HAP-1 (cell line): ENCODE data around the gene ARL13A.

Experiments
- DNase-seq, 2 experiments: peaks; one replicate each; pipeline ENCODE4 v3.0.0-alpha.2; 2016 to 2020; ENCODE audit warnings: low spot score in 2 of 2
- H3K27me3 ChIP-seq: fragments of 250-450 bp; sonication (Bioruptor Pico); 2 replicates; pipeline ENCODE4 v1.5.1; 2020; ENCODE audit warnings: low read depth, mild to moderate bottlenecking, moderate library complexity
- H3K36me3 ChIP-seq: fragments of 250-450 bp; sonication (Bioruptor Pico); replicated peaks from 2 replicates; pipeline ENCODE4 v1.5.1; 2020; ENCODE audit warnings: mild to moderate bottlenecking
- H3K4me1 ChIP-seq: fragments of 250-450 bp; sonication (Bioruptor Pico); 2 replicates; pipeline ENCODE4 v1.5.1; 2020; ENCODE audit warnings: mild to moderate bottlenecking
- H3K4me3 ChIP-seq: fragments of 250-450 bp; sonication (Bioruptor Pico); 2 replicates; pipeline ENCODE4 v1.5.1; 2020; ENCODE audit warnings: mild to moderate bottlenecking, moderate library complexity
- H3K9me3 ChIP-seq: fragments of 250-450 bp; sonication (Bioruptor Pico); 2 replicates; pipeline ENCODE4 v1.5.1; 2020; ENCODE audit warnings: mild to moderate bottlenecking, moderate library complexity
- in situ Hi-C: fragments of 300-500 bp; cut with MboI; formaldehyde crosslinking; loops from 3 replicates; pipeline ENCODE4 v1.14.3; 2020; ENCODE audit warnings: low sequenced_read_pairs, inconsistent platforms, mixed read lengths

The ARL13A gene

DNA sequence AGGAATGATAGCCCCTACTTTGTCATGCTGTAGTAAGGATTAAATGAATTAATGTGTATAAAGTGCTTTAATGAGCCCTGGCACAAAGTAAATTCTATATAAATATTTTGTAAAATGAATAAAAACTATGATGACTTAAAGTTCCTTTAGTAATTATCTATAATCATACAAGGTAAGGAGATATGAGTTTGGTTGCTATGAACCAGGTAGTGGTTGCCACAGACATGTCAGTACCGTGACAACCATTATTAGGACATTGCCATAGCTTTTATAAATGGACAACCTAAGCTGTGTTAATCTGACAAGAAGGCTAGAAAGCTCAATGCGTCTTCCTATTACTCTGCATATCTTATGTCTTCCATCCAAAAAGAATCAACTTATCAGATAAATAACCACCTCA lies at the start of gene ARL13A:
Gene ARL13A (plus strand): TSS at position 301 of the 400 bp plus-strand sequence. CDS start 3,982 bp downstream, outside the sequence.
- DNase-seq, result no peak
- H3K4me3 ChIP-seq, result no peak within 1 kb of the TSS
- no peaks in the 10 kb centered on the region for H3K9me3 ChIP-seq
- in situ Hi-C loops, result no loop called here
- no peaks in the 10 kb centered on the region for H3K27me3 ChIP-seq
- no peaks in the 10 kb centered on the region for H3K4me1 ChIP-seq
- H3K36me3 ChIP-seq, result no peaks in the 10 kb centered on the region

DNA sequence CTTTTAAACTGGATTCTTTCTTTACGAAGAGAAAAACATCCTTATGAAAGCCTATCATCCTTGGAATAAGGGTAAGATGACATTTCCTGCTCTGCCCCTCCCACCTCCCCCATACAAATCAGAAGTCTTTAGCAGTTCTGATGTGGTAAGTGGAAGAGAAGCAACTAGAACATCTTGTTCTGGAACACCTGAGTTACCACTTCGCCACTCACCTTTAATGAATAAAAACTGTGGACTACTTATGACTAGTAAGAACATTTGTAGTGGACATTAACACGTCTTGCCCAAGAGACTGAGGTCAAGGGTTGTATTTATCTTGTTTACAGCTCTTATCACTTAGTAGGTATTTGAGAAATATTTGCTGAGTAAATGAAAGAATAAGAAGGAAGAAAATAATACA lies 45.1 kb upstream of the ARL13A start:
- no peak for DNase-seq
- H3K4me3 ChIP-seq, result no peak overlapping the region
- H3K27me3 ChIP-seq, result peaks cover 4% of the 10 kb centered on the region; the same call in 1 of the 2 replicates
- H3K4me1 ChIP-seq, result no peaks in the 10 kb centered on the region
- H3K36me3 ChIP-seq, result no peaks in the 10 kb centered on the region
- in situ Hi-C loops, result no loop called here
- H3K9me3 ChIP-seq, result no peaks in the 10 kb centered on the region

DNA sequence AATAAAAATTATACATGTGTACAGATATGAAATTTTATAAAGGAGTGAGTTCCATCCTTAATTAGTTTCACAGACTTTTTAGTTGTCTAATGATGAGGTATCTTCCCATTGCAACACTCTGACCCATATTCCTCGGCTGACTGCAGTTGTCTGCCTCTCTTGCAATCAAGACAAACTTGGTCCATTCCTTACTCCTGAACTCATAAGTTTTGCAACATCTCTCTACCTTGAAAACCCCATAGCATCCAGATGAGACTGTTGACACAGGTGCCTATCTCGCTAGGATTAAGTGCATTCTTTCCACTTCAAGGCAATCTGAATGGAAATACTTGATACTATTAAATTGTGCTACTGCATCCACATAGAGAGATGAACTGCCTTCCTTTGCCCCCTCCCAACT lies 43.1 kb upstream of the ARL13A start:
- DNase-seq, result no peak
- no peak overlapping the region for H3K4me3 ChIP-seq
- H3K27me3 ChIP-seq, result no peaks in the 10 kb centered on the region
- in situ Hi-C loops, result no loop called here
- H3K36me3 ChIP-seq, result no peaks in the 10 kb centered on the region
- H3K9me3 ChIP-seq, result no peaks in the 10 kb centered on the region
- H3K4me1 ChIP-seq, result 0 out of 2 replicates have a peak, but pooled peaks cover 4% of the 10 kb centered on the region

DNA sequence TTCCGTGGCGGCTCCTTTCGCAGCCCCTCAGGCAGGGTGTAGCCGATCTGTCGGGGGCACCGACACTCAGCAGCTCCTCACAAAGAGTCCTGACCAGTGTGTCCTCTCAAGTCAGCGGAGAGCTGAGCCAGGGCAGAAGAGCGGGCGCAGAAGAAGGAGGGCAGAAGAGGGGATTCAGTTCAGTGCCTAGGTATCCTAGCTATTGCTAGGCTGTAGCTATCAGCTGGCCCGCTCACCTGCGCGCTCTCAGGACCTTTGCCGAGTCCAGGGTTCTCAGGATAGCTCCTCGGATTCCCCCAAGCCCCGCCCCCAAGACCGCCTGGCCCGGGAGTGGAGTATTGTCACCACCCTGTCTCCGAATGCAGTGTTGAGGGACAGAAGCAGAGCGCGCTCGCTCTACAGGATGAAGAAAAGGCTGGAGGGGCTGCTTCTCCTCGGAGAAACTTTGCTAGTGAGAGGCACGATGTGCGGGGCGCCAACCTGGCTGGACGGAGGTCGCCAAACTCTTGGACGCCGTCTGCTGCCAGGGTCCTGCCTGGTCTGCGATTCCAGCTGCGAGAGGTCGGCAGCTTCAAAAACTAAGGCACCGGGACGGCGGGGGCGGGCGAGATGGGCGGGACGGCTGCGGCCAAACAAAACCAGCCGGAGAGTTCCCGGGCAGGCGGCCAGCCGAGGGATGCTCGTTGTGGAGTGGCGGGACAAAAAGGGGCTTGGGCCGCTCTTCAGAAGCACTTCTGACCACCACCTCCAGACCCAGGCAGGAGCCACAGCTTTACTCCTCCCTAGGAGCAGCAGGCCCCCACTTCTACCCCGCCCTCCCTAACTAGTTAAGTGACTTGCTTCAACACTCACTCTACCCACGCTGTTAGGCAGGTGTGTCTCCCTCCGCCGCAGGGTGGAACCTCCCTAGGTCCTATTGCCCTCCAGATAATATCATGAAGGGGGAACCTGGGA lies 40.6 kb upstream of the ARL13A start, which contains the start of gene XKRX:
Gene XKRX (minus strand): TSS at position 258 of the 954 bp plus-strand sequence. CDS start 613 bp downstream, outside the sequence.
- no peaks in the 10 kb centered on the region; the same call in 1 of the 2 replicates for H3K9me3 ChIP-seq
- H3K4me1 ChIP-seq, result 0 out of 2 replicates have a peak, but pooled peaks cover 4% of the 10 kb centered on the region
- DNase-seq, result peak; percentile 50 to 81
- peak within 1 kb of the TSS; percentile 39 for H3K4me3 ChIP-seq
- in situ Hi-C loops, result no loop called here
- H3K27me3 ChIP-seq, result no peaks in the 10 kb centered on the region
- H3K36me3 ChIP-seq, result no peaks in the 10 kb centered on the region

DNA sequence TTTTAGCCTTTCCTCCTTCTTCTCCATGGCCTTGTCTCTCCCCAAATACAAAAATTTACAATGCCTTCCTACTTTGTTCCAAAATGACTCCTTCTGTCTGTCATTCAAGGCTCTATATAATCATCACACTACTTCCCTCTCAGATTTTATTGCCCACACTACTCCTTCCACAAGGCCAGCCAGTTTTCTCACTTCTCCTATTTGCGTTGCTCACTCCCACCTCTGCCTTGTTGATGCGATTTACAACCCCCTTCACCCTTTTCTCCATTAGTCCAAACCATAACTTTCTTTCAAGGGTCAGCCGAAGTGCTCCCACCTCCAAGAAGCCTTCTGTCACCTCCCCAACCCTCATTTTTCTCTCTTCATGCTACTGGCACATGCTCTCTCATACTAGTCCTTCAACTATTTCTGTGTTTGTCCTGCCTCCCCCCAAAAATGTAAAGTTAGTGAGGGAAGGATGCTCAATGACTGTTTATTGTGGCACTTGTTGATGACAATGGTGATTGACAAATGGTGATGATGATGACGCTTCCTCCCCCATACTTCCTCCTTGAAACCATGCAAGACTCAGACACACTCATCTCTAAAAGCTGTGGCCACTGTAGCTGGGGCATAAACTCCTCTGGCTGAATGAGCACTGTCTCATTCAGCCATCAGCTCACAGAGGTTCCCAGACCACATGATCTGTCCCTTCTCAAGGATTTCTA lies 38.1 kb upstream of the ARL13A start:
- Histone ChIP-seq H3K4me1 (0 out of 2 replicates have a peak, but pooled peaks cover 4% of the 10 kb centered on the region), H3K27me3 (no peaks in the 10 kb centered on the region), H3K9me3 (no peaks in the 10 kb centered on the region; the same call in 1 of the 2 replicates), H3K4me3 (no peak overlapping the region), H3K36me3 (no peaks in the 10 kb centered on the region)
- DNase-seq, result no peak
- in situ Hi-C loops, result no loop called here

DNA sequence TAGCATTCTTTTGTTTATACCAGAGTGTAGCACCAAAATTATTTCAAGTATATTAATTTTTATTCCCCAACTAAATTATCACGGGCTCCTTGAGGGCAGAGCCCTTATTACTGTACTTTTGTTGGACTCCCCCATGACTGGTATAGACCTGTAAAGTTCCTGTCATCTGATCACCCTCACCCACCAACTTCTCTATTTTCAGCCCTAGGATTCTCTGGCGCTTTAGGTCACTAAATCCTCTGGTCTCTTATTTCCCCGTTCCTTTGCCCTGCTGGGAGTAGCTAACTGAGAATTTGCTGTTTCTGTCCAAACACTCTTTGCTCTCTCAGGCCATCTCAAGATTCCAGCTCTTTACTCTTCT lies 37.6 kb upstream of the ARL13A start:
- Histone ChIP-seq H3K4me3 (no peak overlapping the region), H3K4me1 (0 out of 2 replicates have a peak, but pooled peaks cover 4% of the 10 kb centered on the region)
- in situ Hi-C loops, result no loop called here

DNA sequence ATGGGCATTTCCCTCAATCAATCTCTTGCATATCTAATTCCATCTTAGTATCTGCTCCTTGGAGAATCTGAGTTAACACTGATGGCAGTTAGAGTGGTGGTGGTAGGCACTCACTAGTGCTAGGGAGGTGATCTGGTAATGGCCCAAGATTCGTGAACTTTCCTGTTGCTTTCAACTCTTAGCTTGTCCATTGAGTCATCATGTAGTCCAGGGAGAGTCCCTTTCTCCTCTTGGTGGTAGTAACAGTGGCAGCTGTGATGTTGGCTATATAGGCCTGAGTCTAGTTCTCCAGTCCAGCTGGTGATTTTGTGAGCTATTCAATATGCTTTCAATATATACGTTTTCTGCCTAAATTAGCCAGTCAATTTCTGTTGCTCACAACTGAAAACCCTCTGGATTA lies 33.7 kb upstream of the ARL13A start:
- Histone ChIP-seq H3K27me3 (no peaks in the 10 kb centered on the region), H3K9me3 (no peaks in the 10 kb centered on the region; the same call in 1 of the 2 replicates), H3K36me3 (no peaks in the 10 kb centered on the region), H3K4me1 (no peaks in the 10 kb centered on the region), H3K4me3 (no peak overlapping the region)
- no peak for DNase-seq
- in situ Hi-C loops, result no loop called here

More for the DNA sequence above, 37.6 kb upstream of the ARL13A start:
- H3K36me3 ChIP-seq, result no peaks in the 10 kb centered on the region
- no peak for DNase-seq
- no peaks in the 10 kb centered on the region for H3K27me3 ChIP-seq
- H3K9me3 ChIP-seq, result no peaks in the 10 kb centered on the region; the same call in 1 of the 2 replicates

DNA sequence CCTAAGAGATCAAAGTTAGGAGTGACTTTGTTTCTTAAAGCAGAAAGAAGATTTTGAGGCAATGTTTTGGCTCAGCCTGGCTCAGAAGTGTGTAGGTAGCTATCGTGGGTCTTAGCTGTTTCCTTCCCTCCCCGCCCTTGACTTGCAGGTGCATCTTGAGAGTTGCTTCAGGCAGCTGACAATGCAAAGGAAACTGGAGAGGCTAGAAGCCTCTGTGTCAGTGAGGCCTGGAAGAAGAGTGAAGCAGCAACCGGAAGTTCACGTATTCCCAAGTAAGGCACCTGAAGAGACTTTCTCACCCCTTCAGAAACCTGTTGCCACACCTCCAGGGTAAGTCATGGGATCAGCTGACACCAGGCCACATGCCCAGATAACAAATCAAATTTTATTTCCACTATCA lies 30.2 kb upstream of the ARL13A start:
- H3K9me3 ChIP-seq, result no peaks in the 10 kb centered on the region
- H3K36me3 ChIP-seq, result no peaks in the 10 kb centered on the region
- no peaks in the 10 kb centered on the region for H3K4me1 ChIP-seq
- no peak overlapping the region for H3K4me3 ChIP-seq
- no peak for DNase-seq
- in situ Hi-C loops, result no loop called here
- H3K27me3 ChIP-seq, result no peaks in the 10 kb centered on the region

DNA sequence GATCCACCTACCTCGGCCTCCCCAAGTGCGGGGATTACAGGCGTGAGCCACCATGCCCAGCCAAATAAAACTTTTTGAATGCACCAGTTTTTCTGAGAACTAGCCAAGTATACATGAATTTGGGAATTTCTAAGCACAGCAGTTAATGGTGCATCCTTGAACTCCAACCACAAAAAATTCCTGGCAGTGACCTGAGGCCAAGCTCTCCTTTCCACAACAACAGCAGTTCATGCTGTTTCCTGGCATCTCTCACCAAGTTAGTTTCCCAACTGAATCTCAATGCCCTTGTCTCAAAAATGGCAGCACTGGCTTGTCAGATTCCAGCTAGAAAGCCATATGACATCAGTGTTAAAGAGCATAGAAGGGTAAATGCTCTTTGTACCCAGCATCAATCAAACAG lies 24.9 kb upstream of the ARL13A start:
- no peak for DNase-seq
- in situ Hi-C loops, result no loop called here
- H3K9me3 ChIP-seq, result no peaks in the 10 kb centered on the region
- H3K4me1 ChIP-seq, result no peaks in the 10 kb centered on the region
- no peak overlapping the region for H3K4me3 ChIP-seq
- H3K27me3 ChIP-seq, result no peaks in the 10 kb centered on the region
- no peaks in the 10 kb centered on the region for H3K36me3 ChIP-seq

DNA sequence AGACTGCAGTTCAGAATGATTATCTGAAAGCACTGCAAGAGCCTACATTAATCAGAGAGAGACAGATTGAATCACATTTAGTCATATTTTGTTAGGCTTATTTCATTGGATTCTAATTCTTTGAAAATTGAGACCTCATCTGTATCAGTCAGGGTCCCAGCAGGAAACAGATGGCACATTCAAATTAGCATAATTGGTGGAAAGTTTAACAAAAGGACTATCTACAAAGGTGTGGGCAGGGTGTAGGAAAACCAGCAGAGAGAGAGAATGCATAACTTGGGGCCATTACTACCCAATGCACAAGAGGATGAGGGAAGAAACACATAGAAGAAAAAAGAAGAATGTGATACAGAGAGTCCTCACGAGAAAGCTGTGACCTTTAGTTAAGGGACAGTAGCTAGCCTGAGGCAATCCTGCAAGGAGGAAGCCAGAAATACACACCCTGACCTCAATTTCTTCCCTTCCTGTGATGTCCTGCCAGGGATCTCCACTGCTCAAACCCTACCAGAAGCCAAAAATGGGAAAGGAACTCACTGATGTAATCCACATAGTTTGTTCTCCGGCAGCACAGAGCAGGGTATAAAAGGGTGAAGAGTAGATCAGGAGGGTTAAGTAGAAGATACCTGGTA lies 23.1 kb upstream of the ARL13A start:
- Histone ChIP-seq H3K9me3 (no peaks in the 10 kb centered on the region), H3K36me3 (no peaks in the 10 kb centered on the region), H3K4me1 (no peaks in the 10 kb centered on the region), H3K4me3 (no peak overlapping the region), H3K27me3 (no peaks in the 10 kb centered on the region)
- no peak for DNase-seq
- in situ Hi-C loops, result no loop called here

DNA sequence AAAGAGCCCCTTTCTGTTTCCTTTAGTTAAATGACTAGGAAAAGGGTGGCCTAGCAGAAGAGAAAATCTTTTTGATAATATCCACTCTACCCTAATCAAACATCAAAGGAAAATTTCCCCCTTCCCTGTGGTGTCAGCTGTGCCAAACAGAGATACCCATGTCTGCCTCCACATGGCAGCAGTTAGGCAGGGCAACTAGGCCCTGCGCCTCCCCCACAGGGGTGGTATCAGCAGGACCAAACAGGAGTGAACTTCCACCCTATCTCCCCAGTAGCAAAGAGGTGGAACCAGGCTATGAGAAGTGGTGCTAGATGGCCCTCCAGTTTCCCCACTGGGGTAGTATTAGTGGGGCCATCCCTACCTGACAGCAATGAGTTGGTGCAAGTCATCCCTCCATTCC lies 21.0 kb upstream of the ARL13A start:
- Histone ChIP-seq H3K27me3 (no peaks in the 10 kb centered on the region), H3K4me3 (no peak overlapping the region), H3K36me3 (no peaks in the 10 kb centered on the region), H3K4me1 (no peaks in the 10 kb centered on the region), H3K9me3 (no peaks in the 10 kb centered on the region)
- no peak for DNase-seq
- in situ Hi-C loops, result no loop called here

DNA sequence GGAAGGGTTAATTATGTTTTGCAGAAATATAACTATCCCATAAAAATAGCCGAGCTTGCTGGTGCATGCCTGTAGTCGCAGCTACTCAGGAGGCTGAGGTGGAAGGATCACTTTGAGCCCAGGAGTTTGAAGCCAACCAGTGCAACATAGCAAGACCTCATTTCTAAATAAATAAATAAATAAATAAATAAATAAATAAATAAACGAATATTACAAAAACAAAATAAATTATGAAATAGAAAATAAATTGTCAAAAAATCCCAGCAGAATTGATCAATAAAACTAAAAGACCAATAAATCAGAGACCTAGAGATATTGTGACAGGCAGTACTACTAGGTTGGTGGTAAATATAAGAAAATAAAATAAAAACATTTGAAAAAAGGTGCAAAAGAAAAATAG lies 6.7 kb upstream of the ARL13A start:
- no peak overlapping the region for H3K4me3 ChIP-seq
- no peaks in the 10 kb centered on the region for H3K27me3 ChIP-seq
- H3K36me3 ChIP-seq, result no peaks in the 10 kb centered on the region
- H3K9me3 ChIP-seq, result no peaks in the 10 kb centered on the region
- no peaks in the 10 kb centered on the region for H3K4me1 ChIP-seq
- in situ Hi-C loops, result no loop called here
- no peak for DNase-seq

DNA sequence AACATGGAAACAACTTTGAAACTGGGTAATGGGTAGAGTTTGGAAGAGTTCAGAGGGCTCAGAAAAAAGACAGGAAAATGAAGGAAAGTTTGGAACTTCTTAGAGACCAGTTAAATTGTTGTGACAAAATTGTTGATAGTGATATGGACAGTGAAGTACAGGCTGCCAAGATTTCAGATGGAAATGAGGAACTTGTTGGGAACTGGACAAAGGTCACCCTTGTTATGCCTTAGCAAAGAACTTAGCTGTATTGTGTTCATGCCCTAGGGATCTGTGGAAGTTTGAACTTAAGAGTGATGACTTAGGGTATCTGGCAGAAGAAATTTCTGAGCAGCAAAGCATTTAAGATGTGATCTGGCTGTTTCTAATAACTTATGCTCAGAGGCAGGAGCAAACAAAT lies 5.1 kb upstream of the ARL13A start:
- in situ Hi-C loops, result no loop called here
- H3K36me3 ChIP-seq, result no peaks in the 10 kb centered on the region
- no peak for DNase-seq
- no peaks in the 10 kb centered on the region for H3K27me3 ChIP-seq
- no peaks in the 10 kb centered on the region for H3K4me1 ChIP-seq
- H3K4me3 ChIP-seq, result no peak overlapping the region
- no peaks in the 10 kb centered on the region for H3K9me3 ChIP-seq
